GM19035 (cell line): ENCODE data around the gene MAP3K5.

Experiments used
- ATAC-seq: cut with Tn5 transposase; IDR thresholded peaks from one replicate; pipeline ENCODE4 v1.9.1; 2021; ENCODE audit not compliant: unreplicated experiment

The MAP3K5 gene

GRCh38 chr6:136655239-136656014, 136.8 kb downstream of the MAP3K5 start:
- no peak for ATAC-seq

GRCh38 chr6:136654086-136654485, 138.2 kb downstream of the MAP3K5 start:
- no peak for ATAC-seq

- ATAC-seq = no peak
These were observed 139.6 kb downstream of the MAP3K5 start for GRCh38 chr6:136652656-136653055.

- no peak for ATAC-seq
These were observed 140.3 kb downstream of the MAP3K5 start for GRCh38 chr6:136651982-136652381.

- ATAC-seq = peak; percentile 71
These were observed 144.9 kb downstream of the MAP3K5 start for GRCh38 chr6:136647363-136647852.

- ATAC-seq = no peak
These were observed 145.9 kb downstream of the MAP3K5 start for GRCh38 chr6:136646377-136646776.

GRCh38 chr6:136644597-136644952, 147.7 kb downstream of the MAP3K5 start:
- peak; percentile 16 for ATAC-seq

- ATAC-seq = peak; percentile 48
These were observed 148.3 kb downstream of the MAP3K5 start for GRCh38 chr6:136643850-136644596.

GRCh38 chr6:136641873-136642465, 150.3 kb downstream of the MAP3K5 start:
- ATAC-seq = no peak

- no peak for ATAC-seq
These were observed 151.1 kb downstream of the MAP3K5 start for GRCh38 chr6:136641166-136641565.

GRCh38 chr6:136640132-136640915, 152.0 kb downstream of the MAP3K5 start:
- no peak for ATAC-seq

GRCh38 chr6:136639702-136640101, 152.6 kb downstream of the MAP3K5 start:
- no peak for ATAC-seq

GRCh38 chr6:136635615-136636014, 156.7 kb downstream of the MAP3K5 start:
- ATAC-seq = no peak

- no peak for ATAC-seq
These were observed 158.9 kb downstream of the MAP3K5 start for GRCh38 chr6:136633355-136633754.

GRCh38 chr6:136628996-136629395, 163.3 kb downstream of the MAP3K5 start:
- no peak for ATAC-seq

GRCh38 chr6:136627191-136627590, 165.1 kb downstream of the MAP3K5 start:
- no peak for ATAC-seq

- no peak for ATAC-seq
These were observed 167.0 kb downstream of the MAP3K5 start for GRCh38 chr6:136625293-136625692.

- ATAC-seq = no peak
These were observed 167.9 kb downstream of the MAP3K5 start for GRCh38 chr6:136624347-136624746.

GRCh38 chr6:136618086-136618485, 174.2 kb downstream of the MAP3K5 start:
- ATAC-seq = no peak

GRCh38 chr6:136616527-136616926, 175.8 kb downstream of the MAP3K5 start:
- ATAC-seq = no peak

- ATAC-seq = no peak
These were observed 177.3 kb downstream of the MAP3K5 start for GRCh38 chr6:136614994-136615393.
